H1 (cell line): ENCODE data around the gene WASF1. TPM values are rescaled to one million over a fixed set of nuclear protein-coding genes. Genes with fewer than 3 reads are reported as not detected.

ENCODE experiments used
- CTCF ChIA-PET: fragments of 300-600 bp; sonication (Branson Sonifier 250); formaldehyde crosslinking; loops from one replicate; lab custom pipeline; 2021; ENCODE audit not compliant: partially characterized antibody; lab: Charles Lee
- POLR2A ChIA-PET: fragments of 300-600 bp; sonication (Branson Sonifier 250); formaldehyde crosslinking; loops from one replicate; lab custom pipeline; 2021; ENCODE audit warnings: inconsistent platforms; ENCODE audit not compliant: partially characterized antibody; lab: Charles Lee
- DNase-seq, 2 experiments: peaks; one replicate each; pipeline versions ENCODE4 v3.0.0 to v3.0.0-alpha.2; 2010 to 2022; ENCODE audit warnings: low spot score in 2 of 2, low read depth in 1 of 2, mixed read lengths in 1 of 2
- FAIRE-seq: peaks from 2 replicates; lab custom pipeline; 2011; peaks lifted over from hg19 to GRCh38; lab: Jason Lieb, UNC
- H2AFZ ChIP-seq: 2 replicates; pipeline ENCODE4 v1.8.1; 2012; ENCODE audit warnings: low read length, inconsistent platforms
- H2AK5ac ChIP-seq: 2 replicates; pipeline ENCODE4 v1.6.1; 2013; ENCODE audit warnings: low read depth, low read length
- H2BK120ac ChIP-seq: replicated peaks from 2 replicates; pipeline ENCODE3; 2013; ENCODE audit warnings: low read depth, low read length, inconsistent platforms
- H2BK12ac ChIP-seq: 2 replicates; pipeline ENCODE4 v1.6.1; 2013; ENCODE audit warnings: low read depth, low read length
- H2BK15ac ChIP-seq: 2 replicates; pipeline ENCODE4 v1.6.1; 2013; ENCODE audit warnings: low read length
- H2BK20ac ChIP-seq: 2 replicates; pipeline ENCODE4 v1.6.1; 2013; ENCODE audit warnings: low read length
- H2BK5ac ChIP-seq: 2 replicates; pipeline ENCODE4 v1.6.1; 2013; ENCODE audit warnings: low read depth, low read length
- H3K14ac ChIP-seq: 2 replicates; pipeline ENCODE4 v1.6.1; 2013; ENCODE audit warnings: inconsistent platforms; ENCODE audit not compliant: insufficient read length
- H3K18ac ChIP-seq: 2 replicates; pipeline ENCODE4 v1.6.1; 2013; ENCODE audit warnings: low read length; ENCODE audit errors: extremely low read depth
- H3K23ac ChIP-seq: 2 replicates; pipeline ENCODE4 v1.6.1; 2013; ENCODE audit warnings: inconsistent platforms; ENCODE audit not compliant: insufficient read length
- H3K23me2 ChIP-seq: 2 replicates; pipeline ENCODE4 v1.6.1; 2013; ENCODE audit warnings: low read depth, low read length
- H3K27ac ChIP-seq: 2 replicates; pipeline ENCODE4 v1.6.1; 2011; ENCODE audit warnings: low read depth, low read length, inconsistent platforms
- H3K27me3 ChIP-seq, 4 experiments: replicated peaks in 1 of 4; 1 replicate in 1 of 4; 2 replicates in 3 of 4; pipeline versions ENCODE4 v1.6.1 to v1.8.1; 2011 to 2013; ENCODE audit warnings: low read length in 3 of 4, mild to moderate bottlenecking in 3 of 4, inconsistent platforms in 2 of 4, mixed read lengths in 2 of 4, moderate library complexity in 1 of 4; ENCODE audit not compliant: control insufficient read depth in 3 of 4, insufficient read depth in 3 of 4; ENCODE audit errors: extremely low read depth in 1 of 4
- H3K36me3 ChIP-seq, 4 experiments: 2 replicates each; pipeline versions ENCODE4 v1.6.1 to v1.8.1; 2011 to 2013; ENCODE audit warnings: mild to moderate bottlenecking in 4 of 4, low read length in 3 of 4, moderate library complexity in 2 of 4, control low read depth in 1 of 4, inconsistent platforms in 1 of 4; ENCODE audit not compliant: insufficient read depth in 4 of 4, control insufficient read depth in 2 of 4
- H3K4ac ChIP-seq: replicated peaks from 2 replicates; pipeline ENCODE3; 2013; ENCODE audit warnings: low read length, low read depth, mixed read lengths, inconsistent platforms; ENCODE audit not compliant: insufficient read length
- H3K4me1 ChIP-seq, 4 experiments: replicated peaks in 1 of 4; 1 replicate in 1 of 4; 2 replicates in 3 of 4; pipeline versions ENCODE4 v1.6.1 to v1.8.1; 2011 to 2013; ENCODE audit warnings: low read length in 3 of 4, inconsistent platforms in 2 of 4, mixed read lengths in 1 of 4; ENCODE audit not compliant: insufficient read depth in 4 of 4, control insufficient read depth in 3 of 4
- H3K4me2 ChIP-seq, 2 experiments: 2 replicates each; pipeline versions ENCODE4 v1.6.1 to v1.8.1; 2011 to 2013; ENCODE audit warnings: low read depth in 2 of 2, low read length in 2 of 2, control low read depth in 1 of 2, inconsistent platforms in 1 of 2, mild to moderate bottlenecking in 1 of 2; ENCODE audit not compliant: insufficient read depth in 1 of 2
- H3K4me3 ChIP-seq, 4 experiments: fragments of 200-600, 300-600 bp in 1 of 4; sonication (generic), shearing (Covaris generic), sonication (Bioruptor Twin) in 1 of 4; 2 replicates each; pipeline versions ENCODE4 v1.5.1 to v1.8.1; 2011 to 2016; ENCODE audit warnings: low read length in 4 of 4, low read depth in 3 of 4, control low read depth in 2 of 4, inconsistent platforms in 2 of 4, mild to moderate bottlenecking in 2 of 4, mixed read lengths in 1 of 4, moderate library complexity in 1 of 4; ENCODE audit not compliant: insufficient read depth in 2 of 4; ENCODE audit errors: extremely low read depth in 1 of 4
- H3K56ac ChIP-seq: replicated peaks from 2 replicates; pipeline ENCODE3; 2013; ENCODE audit warnings: low read depth, mild to moderate bottlenecking, mixed read lengths, low read length, inconsistent platforms; ENCODE audit not compliant: insufficient read length
- H3K79me1 ChIP-seq: 2 replicates; pipeline ENCODE4 v1.6.1; 2013; ENCODE audit warnings: low read depth, low read length, control low read depth
- H3K79me2 ChIP-seq, 2 experiments: 2 replicates each; pipeline versions ENCODE4 v1.6.1 to v1.8.1; 2012 to 2013; ENCODE audit warnings: low read length in 2 of 2, mild to moderate bottlenecking in 2 of 2, inconsistent platforms in 1 of 2; ENCODE audit not compliant: insufficient read depth in 2 of 2, control insufficient read depth in 1 of 2
- H3K9ac ChIP-seq, 4 experiments: replicated peaks in 1 of 4; 1 replicate in 1 of 4; 2 replicates in 3 of 4; pipeline versions ENCODE4 v1.6.1 to v1.8.1; 2011 to 2013; ENCODE audit warnings: low read depth in 3 of 4, low read length in 3 of 4, control low read depth in 2 of 4, mild to moderate bottlenecking in 2 of 4, moderate library complexity in 2 of 4, inconsistent platforms in 1 of 4; ENCODE audit errors: extremely low read depth in 1 of 4
- H3K9me3 ChIP-seq, 2 experiments: 2 replicates each; pipeline versions ENCODE4 v1.6.1 to v1.8.1; 2012 to 2013; ENCODE audit warnings: mild to moderate bottlenecking in 2 of 2, moderate library complexity in 2 of 2, control low read depth in 1 of 2, inconsistent platforms in 1 of 2, low read depth in 1 of 2, low read length in 1 of 2, mixed read lengths in 1 of 2; ENCODE audit not compliant: insufficient read depth in 2 of 2
- H4K20me1 ChIP-seq, 2 experiments: replicated peaks in 1 of 2; 2 replicates each; pipeline versions ENCODE3 to v1.8.1; 2011 to 2013; ENCODE audit warnings: inconsistent platforms in 2 of 2, low read length in 2 of 2, mild to moderate bottlenecking in 1 of 2; ENCODE audit not compliant: insufficient read depth in 2 of 2, control insufficient read depth in 1 of 2
- H4K5ac ChIP-seq: 2 replicates; pipeline ENCODE4 v1.6.1; 2013; ENCODE audit warnings: low read length, low read depth, mixed read lengths, inconsistent platforms; ENCODE audit not compliant: insufficient read length
- H4K8ac ChIP-seq: 2 replicates; pipeline ENCODE4 v1.8.0; 2013; ENCODE audit warnings: mild to moderate bottlenecking, moderate library complexity, low read length, inconsistent platforms; ENCODE audit not compliant: insufficient read depth; ENCODE audit errors: extremely low read depth
- H4K91ac ChIP-seq: replicated peaks from 2 replicates; pipeline ENCODE3; 2013; ENCODE audit warnings: low read length, mixed read lengths, inconsistent platforms; ENCODE audit not compliant: insufficient read length
- CTBP2 ChIP-seq: IDR thresholded peaks from 2 replicates; pipeline ENCODE4 v1.7.0; 2011; ENCODE audit warnings: borderline replicate concordance, mild to moderate bottlenecking, moderate library complexity, mixed read lengths, low read length; ENCODE audit not compliant: insufficient read depth, insufficient read length
- JUND ChIP-seq: IDR thresholded peaks from 2 replicates; pipeline ENCODE4 v1.6.1; 2011; ENCODE audit warnings: mild to moderate bottlenecking, improper control_type of control experiment, low read length
- TEAD4 ChIP-seq: IDR thresholded peaks from 2 replicates; pipeline ENCODE4 v1.6.1; 2012; ENCODE audit warnings: low read depth, low read length, inconsistent platforms, mixed read lengths
- WGBS, 2 experiments: shearing (Covaris generic) in 1 of 2; methylation state at CpG; one replicate each; pipeline versions ENCODE4 v1.1.6 to v1.1.7; 2013 to 2015; ENCODE audit warnings: low lambda C conversion rate in 2 of 2, mixed read lengths in 2 of 2, inconsistent platforms in 1 of 2, low coverage in 1 of 2, missing lambda C conversion rate in 1 of 2; ENCODE audit not compliant: insufficient replicate concordance in 2 of 2, insufficient coverage in 1 of 2, insufficient read length in 1 of 2; ENCODE audit errors: extremely low coverage in 1 of 2, missing lambda C conversion rate in 1 of 2; 5-methylcytosine and 5-hydroxymethylcytosine counted together
- polyA plus RNA-seq, 7 experiments: library from polyadenylated mRNA; depleted of rRNA in 3 of 7; stranded (reverse) in 5 of 7; unstranded in 2 of 7; fragments of >200 nt in 5 of 7; fragments of 200-250 nt in 2 of 7; gene quantifications; 1 replicate in 5 of 7; 2 replicates in 1 of 7; 4 replicates in 1 of 7; pipeline versions ENCODE4 v1.2.1 to v1.2.3, GENCODE V29; 2011 to 2013; ENCODE audit warnings: missing spikeins in 2 of 7, mixed read lengths in 2 of 7
- total RNA-seq: library from RNA; stranded (reverse); fragmentation: NEBNext Ultra II Directional; extraction: Animal tissue kit (Norgen Biotek cat#: 25700); gene quantifications from 2 replicates; pipeline ENCODE4 v1.2.1, GENCODE V29; 2021

Gene WASF1
- total and polyA plus RNA-seq, 2 of the 8 experiments (the other 6 are each of a cell fraction or from before 2014, with no cell fraction given), result 37.6 to 39.9 TPM

DNA sequence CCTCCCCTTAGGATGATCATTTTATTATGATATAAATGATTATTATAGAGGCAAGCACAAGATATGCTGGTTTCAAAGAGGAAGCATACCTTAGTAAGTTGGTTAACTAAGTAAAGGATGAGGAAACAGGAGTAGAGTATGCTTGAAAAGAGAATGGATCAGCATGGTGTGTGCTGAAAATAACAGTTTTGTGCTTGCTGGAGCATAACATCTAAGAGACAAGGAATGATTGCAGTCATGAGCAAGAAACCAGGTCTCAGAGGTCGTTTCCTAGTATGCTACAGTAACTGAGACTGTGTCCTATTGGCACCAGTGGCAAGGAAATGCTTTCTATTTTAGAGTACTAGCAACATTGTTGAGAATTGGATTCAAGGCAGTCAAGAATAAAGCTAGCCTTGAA lies 34.9 kb upstream of the WASF1 start:
- WGBS, 2 experiments, result 72% methylated on average over 1 of the region's 1 CpG; no CpG with 5 or more reads in 1 of the 2 experiments

More for the DNA sequence above, 34.9 kb upstream of the WASF1 start:
- no peaks in the 10 kb centered on the region for H4K20me1 ChIP-seq
- POLR2A ChIA-PET, result interaction anchor here (0.9 to 1.2 kb wide), 3 partner anchors 8 to 32 kb away, joined by 3 read pairs; no protein-coding TSS in a partner anchor
- no peak overlapping the region for H3K14ac ChIP-seq
- no peak overlapping the region for H2BK12ac ChIP-seq
- H2BK5ac ChIP-seq, result no peak overlapping the region
- peaks cover 4 to 67% (median 28%) of the 10 kb centered on the region in 4 experiments; a peak in 7 of 8 replicates for H3K36me3 ChIP-seq
- H3K79me2 ChIP-seq, result no peaks in the 10 kb centered on the region
- TF ChIP-seq JUND (no peak), CTBP2 (no peak), TEAD4 (no peak)
- TF ChIP-seq, all 59 proteins: peak for 0
- H3K27me3 ChIP-seq, result no peaks in the 10 kb centered on the region
- H2BK15ac ChIP-seq, result no peak overlapping the region
- H3K18ac ChIP-seq, result no peak overlapping the region
- DNase-seq, result no peak
- no peaks in the 10 kb centered on the region for H3K79me1 ChIP-seq
- H3K4ac ChIP-seq, result no peak overlapping the region
- H3K9ac ChIP-seq, result no peak overlapping the region
- no peak overlapping the region for H3K23ac ChIP-seq
- no peak overlapping the region for H2BK20ac ChIP-seq
- no peak overlapping the region for H2BK120ac ChIP-seq
- H3K56ac ChIP-seq, result no peak overlapping the region
- CTCF ChIA-PET, result interaction anchor here (0.8 to 1.1 kb wide), 2 partner anchors 20 to 166 kb away, joined by 3 read pairs; no protein-coding TSS in a partner anchor
- no peak overlapping the region for H3K27ac ChIP-seq
- no peak overlapping the region for H2AK5ac ChIP-seq
- H3K23me2 ChIP-seq, result no peaks in the 10 kb centered on the region
- no peak overlapping the region for H3K4me2 ChIP-seq
- no peak overlapping the region for H4K91ac ChIP-seq
- FAIRE-seq, result no peak
- H4K8ac ChIP-seq, result no peak overlapping the region
- H2AFZ ChIP-seq, result no peak overlapping the region
- H3K4me1 ChIP-seq, result no peaks in the 10 kb centered on the region
- H4K5ac ChIP-seq, result no peak overlapping the region
- no peak overlapping the region for H3K4me3 ChIP-seq
- H3K9me3 ChIP-seq, result no peaks in the 10 kb centered on the region
